SK-N-SH treated with all-trans-retinoic acid at 6 μM for 48 hours (cell line): Measurements from ENCODE around the gene NFATC4.

Source experiments
- ATAC-seq: fragments of 200-7000 bp; cut with Tn5 transposase; 3 replicates; pipeline ENCODE4 v1.9.1; 2020; ENCODE audit warnings: mild to moderate bottlenecking, moderate library complexity
- ARNTL ChIP-seq: fragments of 450-650 bp; formaldehyde crosslinking; IDR thresholded peaks from 2 replicates; pipeline ENCODE4 v1.5.0; 2020; ENCODE audit warnings: low read depth, mild to moderate bottlenecking, moderate library complexity, borderline replicate concordance
- CSDC2 ChIP-seq: fragments of 250-450 bp; sonication (Bioruptor Pico); IDR thresholded peaks from 2 replicates; pipeline ENCODE4 v1.5.0; 2020; ENCODE audit warnings: mild to moderate bottlenecking, moderate library complexity
- ESRRG ChIP-seq: fragments of 250-450 bp; sonication (Bioruptor Pico); IDR thresholded peaks from 2 replicates; pipeline ENCODE4 v1.6.1; 2021; ENCODE audit warnings: mild to moderate bottlenecking
- GLIS3 ChIP-seq: fragments of 250-450 bp; sonication (Bioruptor Pico); IDR thresholded peaks from 2 replicates; pipeline ENCODE4 v1.5.0; 2020; ENCODE audit warnings: mild to moderate bottlenecking, moderate library complexity
- ISL1 ChIP-seq: fragments of 250-450 bp; sonication (Bioruptor Pico); IDR thresholded peaks from 2 replicates; pipeline ENCODE4 v2.1.2; 2022; ENCODE audit warnings: mild to moderate bottlenecking, moderate library complexity
- OSR1 ChIP-seq: fragments of 250-450 bp; sonication (Bioruptor Pico); IDR thresholded peaks from 2 replicates; pipeline ENCODE4 v1.8.0; 2022; ENCODE audit warnings: moderate library complexity, mild to moderate bottlenecking, inconsistent platforms
- POU6F1 ChIP-seq: fragments of 250-450 bp; sonication (Bioruptor Pico); IDR thresholded peaks from 2 replicates; pipeline ENCODE4 v1.8.0; 2021; ENCODE audit warnings: low read depth, mild to moderate bottlenecking, moderate library complexity, borderline replicate concordance
- PPARA ChIP-seq: fragments of 250-450 bp; sonication (Bioruptor Pico); IDR thresholded peaks from 2 replicates; pipeline ENCODE4 v1.5.0; 2020; ENCODE audit warnings: mild to moderate bottlenecking, borderline replicate concordance
- RARB ChIP-seq: fragments of 250-450 bp; sonication (Bioruptor Pico); IDR thresholded peaks from 2 replicates; pipeline ENCODE4 v1.8.0; 2021; ENCODE audit warnings: mild to moderate bottlenecking, moderate library complexity
- SNAI2 ChIP-seq: fragments of 250-450 bp; sonication (Bioruptor Pico); IDR thresholded peaks from 2 replicates; pipeline ENCODE4 v1.5.0; 2020; ENCODE audit warnings: mild to moderate bottlenecking, moderate library complexity
- TCF4 ChIP-seq: fragments of 250-450 bp; sonication (Bioruptor Pico); IDR thresholded peaks from 2 replicates; pipeline ENCODE4 v1.8.0; 2021; ENCODE audit warnings: mild to moderate bottlenecking, moderate library complexity, borderline replicate concordance
- TOX ChIP-seq: fragments of 250-450 bp; sonication (Bioruptor Pico); IDR thresholded peaks from 2 replicates; pipeline ENCODE4 v1.8.0; 2021; ENCODE audit warnings: mild to moderate bottlenecking, moderate library complexity, borderline replicate concordance
- ZC3H10 ChIP-seq: fragments of 250-450 bp; sonication (Bioruptor Pico); IDR thresholded peaks from 2 replicates; pipeline ENCODE4 v1.5.1; 2021; ENCODE audit warnings: mild to moderate bottlenecking, moderate library complexity
- ZFP3 ChIP-seq: fragments of 250-450 bp; sonication (Bioruptor Pico); IDR thresholded peaks from 2 replicates; pipeline ENCODE4 v1.5.0; 2020; ENCODE audit warnings: mild to moderate bottlenecking, moderate library complexity
- ZFP30 ChIP-seq: fragments of 450-650 bp; formaldehyde crosslinking; IDR thresholded peaks from 2 replicates; pipeline ENCODE4 v1.5.0; 2022; ENCODE audit warnings: mild to moderate bottlenecking, moderate library complexity
- ZNF565 ChIP-seq: fragments of 450-650 bp; formaldehyde crosslinking; conservative IDR thresholded peaks from 2 replicates; pipeline ENCODE4 v1.5.0; 2020; ENCODE audit warnings: low read depth, mild to moderate bottlenecking, moderate library complexity
- ZNF70 ChIP-seq: fragments of 450-650 bp; formaldehyde crosslinking; IDR thresholded peaks from 2 replicates; pipeline ENCODE4 v1.5.0; 2020; ENCODE audit warnings: mild to moderate bottlenecking, moderate library complexity
- TF ChIP-seq, protein P1 (sequence below): fragments of 250-450 bp; sonication (Bioruptor Pico); IDR thresholded peaks from 2 replicates; pipeline ENCODE4 v1.5.1; 2021; ENCODE audit warnings: mild to moderate bottlenecking, moderate library complexity
- TF ChIP-seq, protein P2 (sequence below): fragments of 250-450 bp; sonication (Bioruptor Pico); IDR thresholded peaks from 2 replicates; pipeline ENCODE4 v1.5.0; 2020; ENCODE audit warnings: mild to moderate bottlenecking, moderate library complexity
- TF ChIP-seq, protein P3 (sequence below): fragments of 250-450 bp; sonication (Bioruptor Pico); IDR thresholded peaks from 2 replicates; pipeline ENCODE4 v1.8.0; 2020; ENCODE audit warnings: mild to moderate bottlenecking, moderate library complexity, borderline replicate concordance

The NFATC4 gene

GRCh38 chr14:24376448-24377070 lies 8.6 kb downstream of the NFATC4 start:
- ATAC-seq: no peak
- no peak for TF ChIP-seq GLIS3

- TF ChIP-seq SNAI2 (CRISPR knock-in tag): no peak
- no peak for TF ChIP-seq ZNF565 (CRISPR knock-in tag)
- no peak for TF ChIP-seq ESRRG (CRISPR knock-in tag)
- TF ChIP-seq, protein P1, sequence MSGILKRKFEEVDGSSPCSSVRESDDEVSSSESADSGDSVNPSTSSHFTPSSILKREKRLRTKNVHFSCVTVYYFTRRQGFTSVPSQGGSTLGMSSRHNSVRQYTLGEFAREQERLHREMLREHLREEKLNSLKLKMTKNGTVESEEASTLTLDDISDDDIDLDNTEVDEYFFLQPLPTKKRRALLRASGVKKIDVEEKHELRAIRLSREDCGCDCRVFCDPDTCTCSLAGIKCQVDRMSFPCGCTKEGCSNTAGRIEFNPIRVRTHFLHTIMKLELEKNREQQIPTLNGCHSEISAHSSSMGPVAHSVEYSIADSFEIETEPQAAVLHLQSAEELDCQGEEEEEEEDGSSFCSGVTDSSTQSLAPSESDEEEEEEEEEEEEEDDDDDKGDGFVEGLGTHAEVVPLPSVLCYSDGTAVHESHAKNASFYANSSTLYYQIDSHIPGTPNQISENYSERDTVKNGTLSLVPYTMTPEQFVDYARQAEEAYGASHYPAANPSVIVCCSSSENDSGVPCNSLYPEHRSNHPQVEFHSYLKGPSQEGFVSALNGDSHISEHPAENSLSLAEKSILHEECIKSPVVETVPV: no peak
- no peak for ATAC-seq
Observed at GRCh38 chr14:24377126-24377525, 9.1 kb downstream of the NFATC4 start.

DNA sequence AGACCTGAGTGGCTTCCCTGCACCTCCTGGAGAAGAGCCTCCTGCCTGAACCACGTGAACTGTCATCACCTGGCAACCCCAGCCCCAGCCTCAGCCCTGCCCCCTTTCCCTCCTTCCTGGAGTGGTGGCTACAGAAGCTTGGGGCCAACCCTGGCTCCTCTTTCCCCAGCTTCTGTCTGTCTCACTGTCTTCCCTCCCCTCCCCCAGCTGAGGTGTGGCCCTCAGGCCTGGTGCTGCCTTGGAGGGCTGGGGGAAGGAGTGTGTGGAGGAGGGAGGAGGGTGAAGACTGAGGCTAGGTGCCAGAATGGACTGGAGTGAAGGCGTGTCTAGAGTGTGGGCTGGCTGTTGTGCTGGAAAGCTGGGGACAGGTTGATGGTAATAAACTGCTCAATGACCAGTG lies 9.7 kb downstream of the NFATC4 start:
- ATAC-seq: no peak
- TF ChIP-seq OSR1 (CRISPR knock-in tag): no peak
- TF ChIP-seq ZFP3: no peak
- TF ChIP-seq, protein P2, sequence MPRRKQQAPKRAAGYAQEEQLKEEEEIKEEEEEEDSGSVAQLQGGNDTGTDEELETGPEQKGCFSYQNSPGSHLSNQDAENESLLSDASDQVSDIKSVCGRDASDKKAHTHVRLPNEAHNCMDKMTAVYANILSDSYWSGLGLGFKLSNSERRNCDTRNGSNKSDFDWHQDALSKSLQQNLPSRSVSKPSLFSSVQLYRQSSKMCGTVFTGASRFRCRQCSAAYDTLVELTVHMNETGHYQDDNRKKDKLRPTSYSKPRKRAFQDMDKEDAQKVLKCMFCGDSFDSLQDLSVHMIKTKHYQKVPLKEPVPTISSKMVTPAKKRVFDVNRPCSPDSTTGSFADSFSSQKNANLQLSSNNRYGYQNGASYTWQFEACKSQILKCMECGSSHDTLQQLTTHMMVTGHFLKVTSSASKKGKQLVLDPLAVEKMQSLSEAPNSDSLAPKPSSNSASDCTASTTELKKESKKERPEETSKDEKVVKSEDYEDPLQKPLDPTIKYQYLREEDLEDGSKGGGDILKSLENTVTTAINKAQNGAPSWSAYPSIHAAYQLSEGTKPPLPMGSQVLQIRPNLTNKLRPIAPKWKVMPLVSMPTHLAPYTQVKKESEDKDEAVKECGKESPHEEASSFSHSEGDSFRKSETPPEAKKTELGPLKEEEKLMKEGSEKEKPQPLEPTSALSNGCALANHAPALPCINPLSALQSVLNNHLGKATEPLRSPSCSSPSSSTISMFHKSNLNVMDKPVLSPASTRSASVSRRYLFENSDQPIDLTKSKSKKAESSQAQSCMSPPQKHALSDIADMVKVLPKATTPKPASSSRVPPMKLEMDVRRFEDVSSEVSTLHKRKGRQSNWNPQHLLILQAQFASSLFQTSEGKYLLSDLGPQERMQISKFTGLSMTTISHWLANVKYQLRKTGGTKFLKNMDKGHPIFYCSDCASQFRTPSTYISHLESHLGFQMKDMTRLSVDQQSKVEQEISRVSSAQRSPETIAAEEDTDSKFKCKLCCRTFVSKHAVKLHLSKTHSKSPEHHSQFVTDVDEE (CRISPR knock-in tag): no peak
- no peak for TF ChIP-seq ARNTL (CRISPR knock-in tag)
- no peak for TF ChIP-seq TOX (CRISPR knock-in tag)
- no peak for TF ChIP-seq ISL1 (CRISPR knock-in tag)
- TF ChIP-seq TCF4: no peak
- no peak for TF ChIP-seq ZFP30 (CRISPR knock-in tag)
- TF ChIP-seq RARB (CRISPR knock-in tag): no peak
- TF ChIP-seq, protein P3, sequence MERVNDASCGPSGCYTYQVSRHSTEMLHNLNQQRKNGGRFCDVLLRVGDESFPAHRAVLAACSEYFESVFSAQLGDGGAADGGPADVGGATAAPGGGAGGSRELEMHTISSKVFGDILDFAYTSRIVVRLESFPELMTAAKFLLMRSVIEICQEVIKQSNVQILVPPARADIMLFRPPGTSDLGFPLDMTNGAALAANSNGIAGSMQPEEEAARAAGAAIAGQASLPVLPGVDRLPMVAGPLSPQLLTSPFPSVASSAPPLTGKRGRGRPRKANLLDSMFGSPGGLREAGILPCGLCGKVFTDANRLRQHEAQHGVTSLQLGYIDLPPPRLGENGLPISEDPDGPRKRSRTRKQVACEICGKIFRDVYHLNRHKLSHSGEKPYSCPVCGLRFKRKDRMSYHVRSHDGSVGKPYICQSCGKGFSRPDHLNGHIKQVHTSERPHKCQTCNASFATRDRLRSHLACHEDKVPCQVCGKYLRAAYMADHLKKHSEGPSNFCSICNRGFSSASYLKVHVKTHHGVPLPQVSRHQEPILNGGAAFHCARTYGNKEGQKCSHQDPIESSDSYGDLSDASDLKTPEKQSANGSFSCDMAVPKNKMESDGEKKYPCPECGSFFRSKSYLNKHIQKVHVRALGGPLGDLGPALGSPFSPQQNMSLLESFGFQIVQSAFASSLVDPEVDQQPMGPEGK: no peak

DNA sequence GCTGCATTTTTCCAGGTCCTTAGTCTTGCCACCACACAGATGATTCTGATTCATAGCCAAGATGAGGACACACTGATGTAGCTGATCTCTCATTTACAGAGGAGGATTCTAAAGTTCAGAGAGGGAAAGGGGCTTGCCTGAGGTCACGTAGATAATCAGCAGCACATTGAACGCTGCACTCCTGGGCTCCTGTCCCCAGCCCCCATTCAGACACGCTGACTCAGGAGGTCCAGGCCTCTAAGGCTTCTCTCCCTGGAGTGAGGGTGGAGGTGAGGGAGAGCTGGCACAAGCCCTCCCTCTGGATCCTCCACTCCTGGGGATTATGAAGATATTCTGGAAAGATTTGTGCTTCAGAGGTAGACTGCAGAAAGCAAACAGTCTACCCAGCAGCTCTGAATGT lies 10.3 kb downstream of the NFATC4 start:
- ATAC-seq: no peak
- TF ChIP-seq, protein P1: no peak
- TF ChIP-seq ZC3H10 (CRISPR knock-in tag) (no peak), ESRRG (CRISPR knock-in tag) (no peak), SNAI2 (CRISPR knock-in tag) (no peak), ZNF70 (CRISPR knock-in tag) (no peak), TCF4 (no peak), ZNF565 (CRISPR knock-in tag) (no peak)

DNA sequence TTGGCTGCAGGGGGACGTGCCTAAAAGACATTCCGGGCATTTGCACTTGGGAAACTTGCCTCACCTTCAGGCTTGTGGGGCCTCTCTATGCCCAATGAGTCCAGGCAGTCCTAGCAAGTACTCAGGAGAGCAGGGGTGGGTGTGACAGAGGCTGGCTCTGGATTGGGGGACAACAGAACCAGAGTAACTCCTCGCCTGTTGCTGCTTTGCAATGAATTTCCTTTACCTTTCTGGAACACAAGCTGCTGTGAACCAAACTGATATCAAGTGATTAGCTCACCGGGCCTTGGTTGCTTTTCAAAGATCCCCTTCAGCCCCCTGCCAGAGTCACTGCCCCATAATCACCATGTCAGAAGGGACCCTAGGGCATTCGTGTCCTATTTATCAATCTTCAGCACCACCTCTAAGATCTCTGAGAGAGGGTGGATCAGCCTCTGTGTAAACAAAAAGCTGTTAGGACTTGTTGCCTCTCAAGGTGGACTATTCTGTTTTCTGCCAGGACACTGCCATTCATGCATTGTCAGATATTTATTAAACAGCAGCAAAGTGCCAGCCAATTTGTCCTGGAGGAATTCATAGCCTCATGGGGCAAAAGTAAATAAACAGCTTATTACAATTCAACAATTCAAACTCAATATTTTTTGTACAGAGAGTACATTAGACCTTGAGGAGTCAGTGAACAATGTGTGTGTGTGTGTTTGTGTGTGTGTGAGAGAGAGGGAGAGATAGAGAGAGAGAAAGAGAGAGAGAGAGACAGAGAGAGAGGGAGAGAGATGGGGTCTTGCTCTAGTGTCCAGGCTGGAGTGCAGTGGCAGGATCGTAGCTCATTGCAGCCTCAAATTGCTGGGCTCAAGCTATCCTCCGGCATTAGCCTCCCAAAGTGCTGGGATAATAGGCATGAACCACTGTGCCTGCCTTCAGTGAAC lies 11.3 kb downstream of the NFATC4 start:
- ATAC-seq: no peak
- TF ChIP-seq POU6F1 (no peak), SNAI2 (CRISPR knock-in tag) (no peak), ZFP3 (no peak), PPARA (CRISPR knock-in tag) (no peak), OSR1 (CRISPR knock-in tag) (no peak), CSDC2 (CRISPR knock-in tag) (no peak)
- TF ChIP-seq, protein P3: no peak
- TF ChIP-seq, protein P1: no peak
